HG02642 (cell line): Measurements from ENCODE around the gene MBD5.
"Not testable (repeated sequence)": the region's sequence is repeated elsewhere in the genome, so short reads cannot be mapped to it uniquely, and the experiment has no call there.

ENCODE experiments used
- ATAC-seq: cut with Tn5 transposase; IDR thresholded peaks from one replicate; pipeline ENCODE4 v1.9.1; 2021; ENCODE audit warnings: mild to moderate bottlenecking; ENCODE audit not compliant: unreplicated experiment, poor library complexity

The MBD5 gene

DNA sequence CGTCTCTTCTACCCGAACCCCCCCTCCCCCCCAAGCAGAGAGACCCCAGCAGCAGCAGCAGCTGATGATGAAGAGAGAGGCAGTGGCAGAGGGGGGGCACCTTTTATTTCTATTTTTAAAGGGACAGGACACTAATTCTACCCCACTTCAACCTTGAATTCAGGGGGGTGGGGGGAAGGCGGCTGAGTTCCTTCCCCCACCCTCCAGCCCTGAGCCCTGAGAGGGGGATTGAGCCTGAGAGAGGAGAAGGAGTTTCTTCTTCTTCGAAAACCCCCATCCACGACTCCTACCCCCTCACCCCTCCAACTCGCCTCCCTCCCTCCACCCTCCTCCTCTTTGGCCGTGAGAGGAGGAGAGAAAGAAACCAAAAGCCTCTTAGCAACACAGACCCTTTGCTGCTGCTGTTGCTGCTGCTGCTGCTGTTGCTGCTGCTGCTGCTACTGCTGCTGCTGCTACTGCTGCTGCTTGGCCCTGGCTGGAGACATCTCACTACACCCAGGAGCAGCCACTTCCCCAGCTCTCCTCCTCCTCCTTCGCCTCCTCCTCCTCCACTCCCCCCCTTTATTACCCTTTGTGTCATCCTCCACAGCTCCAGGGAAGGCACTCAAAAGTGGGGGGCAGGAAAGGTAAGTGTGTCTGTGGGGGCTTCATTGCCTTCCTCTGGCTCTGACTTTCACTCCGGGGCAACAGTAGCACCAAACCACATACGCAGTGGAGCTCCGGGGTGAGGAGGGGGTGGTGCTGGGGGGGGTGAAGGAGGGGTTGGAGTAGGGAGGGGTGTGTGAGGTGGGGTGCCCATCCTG, at the start of gene MBD5:
Gene MBD5, plus strand, starts transcription at position 33 of the 803 bp plus-strand sequence.
- ATAC-seq: peak; percentile 48

DNA sequence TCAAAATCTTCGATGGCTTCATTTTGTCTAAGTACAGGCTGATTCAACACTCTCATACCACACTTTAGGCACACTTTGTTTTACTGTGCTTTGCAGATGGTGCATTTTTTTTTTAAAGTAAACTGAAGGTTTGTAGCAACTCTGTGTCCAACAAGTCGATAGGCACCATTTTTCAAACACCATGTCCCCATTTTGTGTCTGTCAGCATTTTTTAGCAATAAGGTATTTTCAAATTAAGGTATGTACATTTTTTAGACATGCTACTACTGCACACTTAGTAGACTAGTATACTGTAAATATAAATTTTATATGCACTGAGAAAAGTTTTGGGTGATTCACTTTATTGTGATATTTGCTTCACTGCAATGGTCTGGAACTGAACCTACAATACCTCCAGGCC, 44.8 kb upstream of the MBD5 start:
- ATAC-seq: no peak

DNA sequence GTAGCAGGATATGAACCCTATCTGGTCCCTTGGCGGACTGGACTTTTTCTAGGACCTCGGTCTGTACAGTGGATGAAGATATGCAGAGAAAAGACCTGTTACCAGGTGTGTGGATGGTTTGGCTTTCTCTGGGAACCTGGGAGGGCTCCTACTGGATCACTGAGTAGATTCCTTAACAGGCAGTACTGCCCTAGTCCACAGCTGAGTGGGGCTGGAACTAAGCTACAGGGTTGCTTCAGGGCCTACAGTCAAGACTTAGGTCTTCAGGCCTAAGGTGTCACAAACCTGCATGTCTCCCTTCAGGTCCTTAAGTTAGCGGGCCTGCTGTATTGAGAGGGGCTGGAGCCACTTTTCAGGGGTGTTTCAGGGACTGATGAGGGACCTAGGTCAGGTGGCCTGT, 43.2 kb upstream of the MBD5 start:
- no peak for ATAC-seq

DNA sequence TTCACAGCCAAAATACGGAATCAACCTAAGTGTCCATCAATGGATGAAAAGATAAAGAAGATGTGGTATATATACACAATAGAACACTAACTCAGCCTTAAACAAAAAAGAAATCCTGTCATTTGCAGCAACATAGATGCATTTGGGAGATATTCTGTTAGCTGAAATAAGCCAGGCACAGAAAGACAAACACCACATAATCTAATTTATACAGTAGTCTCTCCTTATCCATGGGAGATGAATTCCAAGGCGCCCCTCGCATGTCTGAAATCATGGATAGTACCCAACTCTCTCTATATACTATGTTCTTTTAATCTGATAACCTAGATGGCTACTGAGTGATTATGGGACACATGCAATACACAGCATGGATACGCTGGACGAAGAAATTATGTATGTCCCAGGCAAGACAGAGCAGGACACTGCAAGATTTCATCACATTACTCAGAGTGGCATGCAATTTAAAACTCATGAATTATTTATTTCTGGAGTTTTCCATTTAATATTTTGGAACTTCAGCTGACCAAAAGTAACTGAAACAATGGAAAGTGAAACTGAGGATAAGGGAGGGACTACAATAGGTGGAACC, 39.9 kb upstream of the MBD5 start:
- ATAC-seq: no peak

DNA sequence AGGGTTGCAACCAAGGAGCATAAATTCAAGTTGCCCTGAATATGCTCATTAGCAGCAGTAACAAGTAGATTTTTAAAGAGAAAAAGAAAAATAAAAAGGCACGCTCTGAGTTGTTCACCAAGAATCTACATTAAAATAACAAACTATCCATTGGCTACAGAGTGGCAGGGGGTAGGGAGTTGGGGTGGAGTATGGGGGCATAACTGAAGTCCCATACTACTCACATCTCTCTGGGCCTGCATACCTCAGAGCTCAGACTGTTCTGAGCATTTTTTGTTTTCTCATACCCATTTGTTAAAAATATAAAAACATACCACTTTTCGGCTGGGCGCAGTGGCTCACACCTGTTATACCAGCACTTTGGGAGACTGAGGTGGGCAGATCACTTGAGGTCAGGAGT, 31.8 kb upstream of the MBD5 start:
- ATAC-seq: no peak

DNA sequence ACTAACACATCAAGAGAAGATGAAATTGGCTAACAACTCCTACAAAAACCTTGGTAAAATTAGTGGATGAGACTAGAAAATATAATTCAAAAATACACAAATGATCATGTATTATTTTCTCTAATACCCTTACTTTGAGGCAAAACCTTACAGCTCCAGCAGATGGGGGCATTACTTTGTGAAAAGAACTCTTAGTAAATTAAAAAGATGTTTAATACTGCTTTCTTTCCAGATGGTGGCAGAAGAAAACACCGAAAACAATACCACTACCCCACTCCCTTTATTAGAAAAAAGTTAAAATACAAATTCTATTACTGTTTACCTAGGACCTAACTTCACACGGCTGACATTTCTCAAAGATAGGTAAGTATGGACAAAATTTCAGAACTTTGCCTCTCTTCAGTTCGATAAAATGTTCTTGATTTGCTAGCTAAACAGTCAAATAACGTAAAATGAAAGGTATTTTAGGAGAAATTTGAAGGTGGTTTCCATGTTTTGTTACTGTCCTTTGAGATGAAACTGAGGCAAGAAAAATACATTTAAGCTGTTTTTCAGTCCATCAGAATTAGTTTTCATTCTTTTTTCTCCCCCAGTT, 31.0 kb upstream of the MBD5 start:
- peak; percentile 62 for ATAC-seq

DNA sequence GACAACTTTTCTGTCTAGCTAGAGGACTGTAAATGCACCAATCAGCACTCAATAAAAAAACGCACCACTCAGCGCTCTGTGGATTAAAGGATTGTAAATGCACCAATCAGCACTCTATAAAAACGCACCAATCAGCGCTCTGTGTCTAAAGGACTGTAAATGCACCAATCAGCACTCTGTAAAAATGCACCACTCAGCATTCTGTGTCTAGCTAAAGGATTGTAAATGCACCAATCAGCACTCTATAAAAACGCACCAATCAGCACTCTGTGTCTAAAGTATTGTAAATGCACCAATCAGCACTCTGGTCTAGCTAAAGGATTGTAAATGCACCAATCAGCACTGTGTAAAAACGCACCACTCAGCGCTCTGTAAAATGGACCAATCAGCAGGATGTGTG, 25.9 kb upstream of the MBD5 start:
- not testable (repeated sequence) for ATAC-seq

DNA sequence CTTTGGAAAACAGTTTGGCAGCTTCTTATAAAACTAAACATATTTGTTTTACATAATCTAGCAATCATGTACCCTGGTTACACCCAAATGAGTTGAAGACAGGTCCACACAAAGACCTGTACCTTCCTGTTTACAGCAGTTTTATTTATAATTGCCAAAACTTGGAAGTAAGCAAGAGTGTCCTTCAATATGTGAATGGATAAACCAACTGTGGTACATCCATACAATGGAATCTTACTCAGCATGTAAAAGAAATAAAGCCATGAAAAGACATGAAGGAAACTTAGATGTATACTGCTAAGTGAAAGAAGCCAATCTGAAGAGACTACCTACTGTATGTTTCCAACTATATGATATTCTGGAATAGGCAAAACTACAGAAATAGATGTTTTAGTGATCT, 24.1 kb upstream of the MBD5 start:
- ATAC-seq: no peak

DNA sequence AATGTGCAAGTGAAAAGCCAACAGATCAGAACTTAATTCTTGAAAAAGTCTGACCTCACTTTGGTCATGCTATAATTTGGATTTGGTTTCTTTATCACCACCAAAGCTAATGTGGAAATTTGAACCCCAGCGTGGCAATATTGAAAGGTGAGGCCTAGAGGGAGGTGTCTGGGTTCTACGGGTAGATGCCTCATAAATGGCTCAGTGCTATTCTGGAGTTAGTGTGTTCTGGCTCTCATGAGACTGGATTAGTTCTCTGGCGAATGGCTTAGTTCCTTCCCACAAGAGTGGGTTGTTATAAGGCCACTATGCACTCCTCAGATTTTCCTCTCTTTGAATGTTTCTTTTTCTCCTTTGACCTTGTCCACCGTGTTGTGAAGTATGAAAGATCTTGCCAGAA, 22.7 kb upstream of the MBD5 start:
- no peak for ATAC-seq

DNA sequence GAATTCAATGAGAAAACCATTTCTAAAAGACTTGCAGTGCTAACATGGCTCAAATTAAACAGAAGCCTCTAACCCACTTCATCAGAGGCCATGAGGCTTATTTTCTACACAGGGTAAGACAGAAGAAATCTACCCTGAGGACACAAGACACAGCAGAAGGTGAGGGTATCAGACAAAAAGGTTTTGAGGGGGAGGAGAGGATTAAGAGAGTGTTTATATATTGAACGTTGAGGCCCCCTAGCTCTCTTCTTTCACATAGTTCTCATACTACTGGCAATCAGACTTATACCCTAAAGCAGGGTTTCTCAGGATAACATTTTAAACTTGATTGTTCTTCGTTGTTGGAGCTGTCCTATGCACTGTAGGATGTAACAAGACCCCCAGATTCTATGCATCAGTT, 21.8 kb upstream of the MBD5 start:
- ATAC-seq: no peak

DNA sequence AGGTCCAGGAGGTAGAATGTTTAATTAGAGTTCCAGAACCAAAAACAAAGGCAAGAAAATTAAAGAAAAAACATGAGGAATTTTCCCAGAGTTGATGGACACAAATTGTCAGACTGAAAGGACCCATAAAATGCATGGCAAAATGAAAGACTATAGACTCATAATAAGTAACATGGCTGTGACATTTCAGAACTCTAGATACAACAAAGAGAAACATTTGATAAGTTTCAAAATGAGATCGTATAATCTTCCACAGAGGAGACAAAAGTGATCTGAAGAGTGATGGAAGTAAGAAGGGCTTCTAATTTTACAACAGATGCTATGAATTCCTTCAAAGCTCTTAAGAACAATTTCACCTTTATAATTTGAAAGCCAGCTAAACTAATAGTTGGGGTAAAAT, 20.8 kb upstream of the MBD5 start:
- no peak for ATAC-seq

DNA sequence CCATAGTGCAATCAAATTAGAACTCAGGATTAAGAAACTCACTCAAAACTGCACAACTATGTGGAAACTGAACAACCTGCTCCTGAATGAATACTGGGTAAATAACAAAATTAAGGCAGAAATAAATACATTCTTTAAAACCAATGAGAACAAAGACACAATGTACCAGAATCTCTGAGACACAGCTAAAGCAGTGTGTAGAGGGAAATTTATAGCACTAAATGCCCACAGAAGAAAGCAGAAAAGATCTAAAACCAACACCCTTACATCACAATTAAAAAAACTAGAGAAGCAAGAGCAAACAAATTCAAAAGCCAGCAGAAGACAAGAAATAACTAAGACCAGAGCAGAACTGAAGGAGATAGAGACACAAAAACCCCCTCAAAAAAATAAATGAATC, 18.5 kb upstream of the MBD5 start:
- ATAC-seq: not testable (repeated sequence)

DNA sequence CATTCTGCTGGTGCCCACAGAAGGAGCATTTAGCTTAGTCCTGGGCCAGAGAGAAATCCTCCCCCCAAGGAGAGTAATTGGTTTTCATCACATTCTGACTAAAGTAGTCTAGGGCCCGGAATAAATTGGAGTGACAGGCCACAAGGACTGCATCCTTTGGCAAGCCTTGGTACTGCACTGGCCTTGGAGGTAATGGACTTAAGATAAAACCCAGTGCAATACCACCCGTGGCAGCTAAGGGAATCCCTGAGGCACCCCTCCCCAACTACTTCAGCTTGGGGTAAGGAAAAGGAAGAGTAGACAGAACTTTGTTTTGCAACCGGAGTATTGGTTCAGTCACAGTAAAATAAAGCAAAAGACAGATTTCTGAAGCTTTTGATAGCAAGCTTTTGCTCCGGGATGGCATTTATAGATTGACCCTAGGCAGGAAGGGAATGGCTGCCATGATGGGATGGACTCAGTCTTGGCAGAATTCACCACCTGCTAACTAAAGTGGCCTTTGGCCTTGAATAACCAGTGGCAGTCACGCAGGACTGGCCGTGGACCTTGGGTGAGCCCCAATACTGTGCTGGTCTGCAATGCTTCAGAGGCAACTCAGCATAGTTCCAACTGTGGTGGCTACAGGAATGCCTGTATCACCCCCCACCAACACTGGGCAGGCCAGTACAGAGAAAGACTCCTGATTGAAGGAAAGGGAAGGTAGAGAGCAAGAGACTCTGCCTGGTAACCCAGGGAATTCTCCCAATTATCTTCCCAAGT, 14.5 kb upstream of the MBD5 start:
- ATAC-seq: no peak

DNA sequence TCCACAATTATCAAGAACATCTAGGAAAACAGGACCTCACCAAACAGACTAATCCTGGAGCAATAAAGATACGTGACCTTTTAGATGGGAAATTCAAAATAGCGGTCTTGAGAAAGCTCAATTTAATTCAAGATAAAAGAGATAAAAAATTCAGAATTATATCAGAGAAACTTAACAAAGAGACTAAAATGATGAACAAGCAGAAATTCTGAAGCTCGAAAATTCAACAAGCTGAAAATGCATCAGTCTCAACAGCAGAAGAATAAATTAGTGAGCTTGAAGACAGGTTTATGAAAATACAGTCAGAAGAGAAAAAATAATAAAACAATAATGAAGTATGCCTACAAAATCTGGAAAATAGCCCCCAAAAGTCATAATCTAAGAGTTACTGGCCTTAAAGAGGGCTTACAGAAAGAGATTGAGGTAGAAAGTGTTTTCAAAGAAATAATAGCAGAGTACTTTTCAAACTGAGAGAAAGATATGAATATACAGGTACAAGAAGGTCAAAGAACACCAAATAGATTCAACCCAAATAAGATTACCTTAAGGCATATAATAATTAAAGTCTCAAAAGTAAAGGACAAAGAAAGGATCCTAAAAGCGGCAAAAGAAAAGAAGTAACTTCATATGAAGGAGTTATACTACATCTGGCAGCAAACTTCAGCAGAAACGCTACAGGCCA, 13.5 kb upstream of the MBD5 start:
- ATAC-seq: no peak

DNA sequence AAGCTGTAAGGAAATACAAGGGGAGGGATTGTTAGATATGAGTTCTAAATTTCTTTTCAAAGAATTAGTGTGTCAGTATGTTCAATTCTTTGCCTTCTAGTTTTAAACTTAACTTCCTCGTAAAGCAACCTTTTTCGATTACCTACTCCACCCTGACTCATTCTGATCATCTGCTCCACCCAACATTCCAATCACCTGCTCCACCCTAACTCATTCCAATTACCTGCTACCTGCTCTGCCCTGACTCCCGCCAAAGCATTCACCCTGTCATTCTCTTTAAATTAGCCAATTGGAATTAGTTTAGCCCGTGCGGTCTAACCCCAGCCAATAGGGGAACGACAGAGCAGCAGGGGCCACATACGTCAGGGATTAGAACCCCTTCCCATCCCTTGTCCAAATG, 12.5 kb upstream of the MBD5 start:
- not testable (repeated sequence) for ATAC-seq

DNA sequence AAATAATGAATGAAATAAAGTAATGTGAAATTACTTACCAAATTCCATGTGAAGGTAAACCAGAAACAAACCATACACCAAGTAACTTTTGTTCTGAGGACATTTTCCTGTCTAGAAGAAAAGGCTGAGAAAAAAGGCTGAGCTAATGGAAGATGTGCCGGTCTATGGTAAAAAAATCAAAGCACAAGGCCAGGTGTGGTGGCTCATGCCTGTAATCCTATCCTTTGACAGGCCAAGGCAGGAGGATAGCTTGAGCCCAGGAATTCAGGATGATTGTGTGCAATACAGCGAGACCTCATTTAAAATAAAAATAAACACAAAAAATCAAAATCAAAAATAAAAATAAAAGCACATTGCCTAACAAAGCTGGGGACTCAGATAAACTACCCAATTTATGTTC, 7.0 kb upstream of the MBD5 start:
- ATAC-seq: no peak

DNA sequence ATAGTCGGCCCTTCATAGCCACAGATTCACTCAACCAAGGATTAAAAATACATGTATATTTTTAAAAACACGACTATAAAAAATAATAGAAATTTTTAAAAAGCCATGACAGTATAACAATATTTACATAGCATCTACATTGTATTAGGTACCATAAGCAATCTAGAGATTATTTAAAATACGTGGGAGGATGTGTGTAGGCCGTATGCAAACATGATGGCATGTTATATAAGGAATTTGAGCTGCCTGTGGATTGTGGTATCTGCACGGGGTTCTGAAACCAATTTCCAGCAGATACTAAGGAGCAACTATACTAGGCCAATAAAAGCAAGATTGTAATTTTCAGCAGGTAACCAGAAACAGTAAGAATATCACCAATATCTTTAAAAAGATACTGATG, 6.3 kb upstream of the MBD5 start:
- no peak for ATAC-seq

DNA sequence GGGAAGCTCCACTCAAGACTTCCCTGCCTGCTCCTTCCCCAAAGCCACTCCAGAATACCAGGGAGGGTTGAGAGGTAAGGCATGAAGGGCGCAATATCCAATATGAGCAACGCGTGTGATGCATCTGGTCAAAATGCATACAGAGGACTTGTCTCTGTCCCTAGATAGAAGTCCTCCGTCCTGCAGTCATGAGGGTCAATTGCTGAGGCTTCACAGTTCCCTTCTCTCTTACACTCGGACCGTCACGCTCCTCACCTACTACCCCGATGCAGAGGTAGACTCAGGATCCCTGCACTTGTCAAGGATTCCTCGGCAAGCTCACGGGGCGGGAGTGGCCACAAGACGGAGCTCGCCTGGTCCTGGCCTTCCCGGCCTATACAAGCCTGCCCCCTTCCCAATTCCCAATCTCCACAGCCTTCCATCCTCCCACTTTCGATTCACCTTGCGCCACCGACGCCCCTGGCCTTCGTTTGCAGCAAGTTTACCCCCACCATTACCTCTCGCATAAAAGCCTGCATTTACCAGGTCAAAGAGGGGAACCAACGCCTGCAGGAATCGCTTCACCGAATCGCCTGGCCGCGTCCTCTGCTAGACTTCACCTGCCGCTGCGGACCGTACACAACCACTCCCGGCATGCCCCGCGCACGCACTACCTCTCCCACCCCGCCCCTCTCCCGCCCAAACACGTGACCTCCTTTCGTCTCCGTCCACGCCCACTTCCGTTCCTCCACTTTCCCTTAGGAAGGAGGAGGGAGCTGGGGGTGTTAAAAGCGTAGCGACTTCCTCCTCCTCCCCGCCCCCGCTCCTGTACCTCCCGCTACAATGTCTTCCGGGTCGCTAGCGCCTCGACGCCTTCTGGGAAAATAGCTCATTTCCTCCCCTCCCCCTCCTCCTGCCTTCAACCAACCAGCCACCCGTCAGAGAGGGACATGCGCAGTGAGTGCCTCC, 506 bp upstream of the MBD5 start, which contains the start of gene ORC4:
Gene ORC4, minus strand, starts transcription at position 627 of the 948 bp plus-strand sequence. CDS start 44,779 bp downstream, outside the sequence.
- ATAC-seq: peak; percentile 85

DNA sequence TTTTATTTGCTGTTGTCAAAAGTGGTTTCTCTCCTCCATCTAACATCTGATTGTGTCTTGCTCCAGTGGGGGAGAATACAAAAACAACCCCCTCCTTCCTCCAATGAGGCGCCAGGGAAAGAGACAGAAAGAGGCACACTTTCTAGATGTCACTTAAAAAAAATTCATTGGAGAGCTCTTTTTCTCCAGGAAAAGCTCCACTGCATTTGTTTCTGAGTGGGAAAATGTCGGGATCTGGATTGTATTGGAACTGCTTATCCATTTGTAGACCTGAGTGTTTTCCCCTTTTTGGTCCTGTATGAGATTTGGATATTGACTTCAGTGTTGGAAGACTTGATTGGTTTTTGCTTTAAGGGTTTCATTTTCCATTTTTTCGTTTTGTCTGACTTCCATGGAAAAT, 995 bp downstream of the MBD5 start:
- no peak for ATAC-seq
